IPS-18a (cell line): ENCODE measurements around the gene PTPRG.

Experiments used
- H3K27ac ChIP-seq: one replicate; pipeline ENCODE4 v1.5.1; 2013; ENCODE audit warnings: low read length
- H3K27me3 ChIP-seq: one replicate; pipeline ENCODE4 v1.6.1; 2013; ENCODE audit warnings: mild to moderate bottlenecking, low read length; ENCODE audit not compliant: control insufficient read depth, insufficient read depth
- H3K36me3 ChIP-seq: one replicate; pipeline ENCODE4 v1.6.1; 2013; ENCODE audit warnings: low read depth, low read length; ENCODE audit not compliant: control insufficient read depth
- H3K4me1 ChIP-seq: one replicate; pipeline ENCODE4 v1.6.1; 2013; ENCODE audit warnings: low read depth, low read length; ENCODE audit not compliant: control insufficient read depth
- H3K4me3 ChIP-seq: one replicate; pipeline ENCODE4 v1.5.1; 2013; ENCODE audit warnings: low read length
- H3K9ac ChIP-seq: one replicate; pipeline ENCODE4 v1.6.1; 2013; ENCODE audit warnings: mild to moderate bottlenecking, low read length, moderate library complexity
- H3K9me3 ChIP-seq: one replicate; pipeline ENCODE4 v1.6.1; 2013; ENCODE audit warnings: low read depth, low read length; ENCODE audit not compliant: control insufficient read depth

The PTPRG gene

DNA sequence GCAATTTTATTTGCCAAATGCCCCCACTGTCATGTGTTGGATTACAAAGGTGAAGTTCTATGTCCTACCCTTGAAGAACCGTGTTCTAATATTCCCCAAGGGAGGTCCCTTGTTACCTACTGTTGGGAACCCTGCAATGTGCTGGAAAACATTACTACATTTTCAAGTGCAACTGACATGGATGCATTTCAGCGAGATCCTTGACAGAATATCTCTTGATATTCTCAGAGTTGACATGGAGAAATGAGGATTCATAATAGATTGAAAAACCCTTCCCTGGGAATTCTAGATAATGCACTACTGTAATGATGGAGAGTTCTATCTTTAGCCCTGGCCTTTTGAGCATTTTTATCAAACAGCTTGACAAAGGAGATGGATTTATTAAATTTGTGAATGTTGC is 414.6 kb downstream of the PTPRG start:
- no peaks in the 10 kb centered on the region for H3K9me3 ChIP-seq
- H3K27ac ChIP-seq, result no peak overlapping the region

DNA sequence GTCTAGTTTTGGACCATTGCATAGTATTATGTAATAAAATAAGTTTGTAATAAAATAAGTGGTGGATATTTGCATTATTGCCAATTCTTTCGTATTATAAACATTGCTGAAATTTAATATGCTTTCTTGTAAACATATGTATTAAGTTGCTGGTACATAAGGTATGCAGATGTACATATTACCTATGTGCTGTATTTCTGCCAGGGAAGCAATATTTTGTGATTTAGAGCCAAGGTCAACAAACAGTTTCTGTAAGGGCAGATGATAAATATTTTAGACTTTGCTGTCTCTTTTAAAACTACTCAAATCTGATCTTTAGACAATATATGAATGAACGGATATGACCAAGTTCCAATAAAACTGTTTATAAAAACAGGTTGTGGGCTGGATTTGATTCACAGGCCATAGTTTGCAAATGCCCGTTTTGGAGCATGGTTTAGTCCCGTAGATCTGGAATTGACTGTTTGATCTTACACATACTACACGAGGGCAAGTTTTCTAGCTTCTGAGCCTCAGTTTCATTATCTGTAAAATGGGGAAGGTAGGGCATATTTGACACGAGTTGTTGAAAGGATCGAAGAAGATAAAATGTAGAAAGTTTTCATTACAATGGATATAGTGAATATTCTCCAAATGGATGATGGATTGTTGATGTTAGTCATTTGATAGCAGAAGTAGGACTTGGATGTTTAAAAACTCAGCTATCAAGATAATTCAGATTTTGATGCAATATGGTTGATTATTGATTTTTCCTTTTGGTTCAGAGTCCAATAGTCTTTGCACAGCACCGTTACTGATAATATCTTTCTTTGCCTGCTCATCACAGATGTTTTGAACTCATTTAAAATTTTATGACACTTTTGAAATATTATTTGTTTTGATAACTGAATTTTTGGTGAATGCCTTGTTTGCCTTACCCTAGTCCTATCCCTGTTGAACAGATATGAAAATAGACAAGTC is 417.4 kb downstream of the PTPRG start:
- H3K4me3 ChIP-seq, result no peak overlapping the region
- H3K9ac ChIP-seq, result no peak overlapping the region
- H3K27ac ChIP-seq, result no peak overlapping the region
- H3K36me3 ChIP-seq, result no peaks in the 10 kb centered on the region
- H3K9me3 ChIP-seq, result no peaks in the 10 kb centered on the region
- H3K4me1 ChIP-seq, result peaks cover 11% of the 10 kb centered on the region
- no peaks in the 10 kb centered on the region for H3K27me3 ChIP-seq

More for the DNA sequence above, 414.6 kb downstream of the PTPRG start:
- H3K4me1 ChIP-seq, result peaks cover 11% of the 10 kb centered on the region
- H3K9ac ChIP-seq, result no peak overlapping the region
- no peak overlapping the region for H3K4me3 ChIP-seq
- H3K36me3 ChIP-seq, result no peaks in the 10 kb centered on the region
- no peaks in the 10 kb centered on the region for H3K27me3 ChIP-seq

DNA sequence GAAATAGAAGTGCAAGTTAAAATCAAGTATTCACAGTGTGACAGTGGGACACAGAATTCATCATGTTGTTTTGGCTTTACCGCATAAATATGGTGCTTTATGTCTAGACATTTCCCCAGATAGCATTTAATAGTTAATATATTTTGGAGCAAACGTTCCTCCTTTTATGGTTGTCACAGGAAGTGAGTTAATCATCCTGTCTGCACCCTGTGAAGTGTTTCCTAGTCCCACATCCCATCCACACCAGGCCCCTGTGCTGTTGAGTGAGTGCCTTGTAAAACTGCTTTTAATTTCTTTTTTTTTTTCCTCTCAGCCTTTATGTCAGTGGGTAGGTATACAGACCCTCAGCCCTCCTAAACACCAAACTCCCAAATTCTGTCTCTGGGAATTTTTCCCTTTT is 418.3 kb downstream of the PTPRG start:
- H3K4me1 ChIP-seq, result peaks cover 11% of the 10 kb centered on the region
- no peak overlapping the region for H3K4me3 ChIP-seq
- H3K36me3 ChIP-seq, result no peaks in the 10 kb centered on the region
- H3K27ac ChIP-seq, result no peak overlapping the region
- H3K9ac ChIP-seq, result no peak overlapping the region
- no peaks in the 10 kb centered on the region for H3K27me3 ChIP-seq
- no peaks in the 10 kb centered on the region for H3K9me3 ChIP-seq

DNA sequence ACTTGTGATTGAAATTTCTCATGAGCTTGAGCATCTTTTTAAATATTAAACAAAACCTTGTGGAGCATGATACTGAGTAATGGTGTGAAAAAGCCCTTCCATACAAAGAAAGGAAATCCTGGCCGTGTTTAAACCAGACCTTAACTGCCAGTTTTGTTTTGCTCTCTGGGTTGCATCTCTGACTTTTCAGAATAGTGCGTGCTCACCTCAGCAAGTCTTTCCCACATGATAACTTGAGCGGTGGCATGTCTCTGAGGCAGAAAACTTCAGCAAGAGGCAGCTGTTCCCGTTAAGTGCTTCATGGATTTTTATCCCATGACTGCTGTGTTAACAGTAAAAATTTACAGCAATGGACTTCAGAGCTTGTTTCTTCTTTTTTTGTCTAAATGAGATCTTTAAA is 418.7 kb downstream of the PTPRG start:
- Histone ChIP-seq H3K27ac (no peak overlapping the region), H3K9me3 (no peaks in the 10 kb centered on the region), H3K27me3 (no peaks in the 10 kb centered on the region), H3K36me3 (no peaks in the 10 kb centered on the region), H3K4me1 (peaks cover 11% of the 10 kb centered on the region), H3K4me3 (no peak overlapping the region), H3K9ac (no peak overlapping the region)

DNA sequence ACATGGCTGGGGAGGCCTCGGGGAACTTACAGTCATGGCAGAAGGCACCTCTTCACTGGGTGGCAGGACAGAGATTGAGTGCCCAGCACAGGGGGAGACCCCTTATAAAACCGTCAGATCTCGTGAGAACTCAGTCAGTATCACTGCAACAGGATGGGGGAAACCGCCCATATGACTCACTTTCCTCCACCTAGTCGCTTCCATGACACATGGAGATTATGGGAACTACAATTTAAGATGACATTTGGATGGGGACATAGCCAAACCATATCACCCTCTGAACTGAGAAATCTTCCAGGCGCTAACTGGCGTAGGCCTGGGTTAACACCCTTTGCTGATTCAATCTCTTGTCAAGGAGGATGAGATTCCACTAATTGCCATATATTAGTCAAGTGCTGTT is 419.7 kb downstream of the PTPRG start:
- H3K9ac ChIP-seq, result no peak overlapping the region
- peaks cover 11% of the 10 kb centered on the region for H3K4me1 ChIP-seq
- H3K9me3 ChIP-seq, result no peaks in the 10 kb centered on the region
- H3K4me3 ChIP-seq, result no peak overlapping the region
- H3K27me3 ChIP-seq, result no peaks in the 10 kb centered on the region
- H3K36me3 ChIP-seq, result no peaks in the 10 kb centered on the region
- no peak overlapping the region for H3K27ac ChIP-seq

DNA sequence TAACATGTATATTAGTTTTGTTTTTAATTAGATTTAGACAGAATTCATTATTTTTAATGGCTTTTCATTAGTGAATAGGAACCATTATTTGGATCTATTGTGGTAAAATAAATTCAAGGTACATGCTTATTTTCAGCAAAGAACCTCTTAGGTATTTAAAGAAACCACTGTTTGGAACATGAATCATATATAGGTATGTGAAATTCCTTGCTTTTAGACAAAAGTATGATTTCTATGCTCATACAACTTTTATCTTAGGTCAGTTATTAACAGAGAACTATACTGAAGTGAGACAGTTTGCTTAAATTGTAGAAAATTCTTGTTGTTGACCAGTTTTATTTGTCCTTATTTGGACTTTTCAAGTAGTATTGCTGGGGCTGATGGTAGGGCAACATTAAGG is 422.1 kb downstream of the PTPRG start:
- H3K9ac ChIP-seq, result no peak overlapping the region
- peaks cover 11% of the 10 kb centered on the region for H3K4me1 ChIP-seq
- no peaks in the 10 kb centered on the region for H3K27me3 ChIP-seq
- no peak overlapping the region for H3K4me3 ChIP-seq
- H3K27ac ChIP-seq, result no peak overlapping the region
- no peaks in the 10 kb centered on the region for H3K36me3 ChIP-seq
- H3K9me3 ChIP-seq, result no peaks in the 10 kb centered on the region

DNA sequence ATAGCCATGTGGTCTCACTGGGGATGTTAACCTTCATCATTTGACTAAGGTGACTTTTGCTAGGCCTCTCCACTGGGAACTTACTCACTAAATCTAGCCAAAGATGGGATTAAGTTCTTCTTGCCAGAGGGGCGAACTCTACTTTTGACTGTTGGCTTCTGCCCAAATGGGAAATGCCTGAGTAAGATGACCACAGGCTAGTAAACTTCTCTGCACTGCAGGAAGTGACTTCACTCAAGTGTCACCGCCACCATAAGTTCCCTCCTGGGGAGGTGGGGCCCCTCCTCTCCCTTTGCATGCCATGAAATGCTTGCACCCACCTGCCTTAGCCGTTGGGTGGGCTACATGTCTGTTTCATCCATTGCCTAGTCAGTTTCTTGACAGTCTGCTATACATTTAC is 423.6 kb downstream of the PTPRG start:
- Histone ChIP-seq H3K27ac (no peak overlapping the region), H3K4me1 (peaks cover 3% of the 10 kb centered on the region), H3K4me3 (no peak overlapping the region), H3K9me3 (no peaks in the 10 kb centered on the region), H3K9ac (no peak overlapping the region), H3K36me3 (no peaks in the 10 kb centered on the region), H3K27me3 (no peaks in the 10 kb centered on the region)

DNA sequence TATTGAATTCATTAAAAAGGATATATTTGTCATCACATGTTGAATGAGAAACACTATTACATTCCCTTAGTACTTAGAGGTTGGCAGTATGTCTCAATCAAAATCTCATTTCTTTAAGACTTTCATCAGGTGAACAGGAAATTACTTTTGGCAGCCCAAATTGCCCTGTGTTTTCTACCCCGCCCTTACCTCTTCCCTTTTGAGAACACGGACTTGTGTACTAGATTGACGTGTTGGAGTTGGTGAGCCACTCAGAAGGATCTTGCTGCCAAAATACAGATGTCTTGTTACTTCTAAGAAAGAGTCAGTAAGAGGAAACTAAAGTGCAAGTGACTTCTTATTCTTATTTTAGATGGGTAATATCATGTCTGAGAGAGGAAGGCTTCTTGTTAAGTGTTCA is 425.1 kb downstream of the PTPRG start:
- Histone ChIP-seq H3K36me3 (no peaks in the 10 kb centered on the region), H3K9ac (no peak overlapping the region), H3K4me3 (no peak overlapping the region), H3K27ac (no peak overlapping the region), H3K4me1 (peaks cover 5% of the 10 kb centered on the region), H3K9me3 (no peaks in the 10 kb centered on the region), H3K27me3 (no peaks in the 10 kb centered on the region)

DNA sequence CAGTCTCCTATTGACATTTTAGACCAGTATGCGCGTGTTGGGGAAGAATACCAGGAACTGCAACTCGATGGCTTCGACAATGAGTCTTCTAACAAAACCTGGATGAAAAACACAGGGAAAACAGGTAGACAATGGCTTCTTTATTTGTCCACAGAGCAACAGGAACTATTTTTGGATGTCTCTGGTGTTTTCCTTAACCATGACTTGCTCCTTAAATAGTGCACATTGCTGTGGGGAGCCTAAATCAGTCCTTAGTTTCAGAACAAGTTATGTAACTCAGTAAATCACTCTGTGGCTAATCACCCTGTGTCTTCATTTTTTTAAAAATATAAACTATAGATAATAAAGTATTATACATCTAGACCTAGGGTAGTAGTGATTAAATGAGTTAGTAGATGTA is 428.3 kb downstream of the PTPRG start:
- H3K36me3 ChIP-seq, result no peaks in the 10 kb centered on the region
- H3K27me3 ChIP-seq, result no peaks in the 10 kb centered on the region
- no peaks in the 10 kb centered on the region for H3K9me3 ChIP-seq
- H3K4me1 ChIP-seq, result peaks cover 5% of the 10 kb centered on the region
- no peak overlapping the region for H3K4me3 ChIP-seq
- no peak overlapping the region for H3K9ac ChIP-seq
- H3K27ac ChIP-seq, result no peak overlapping the region

DNA sequence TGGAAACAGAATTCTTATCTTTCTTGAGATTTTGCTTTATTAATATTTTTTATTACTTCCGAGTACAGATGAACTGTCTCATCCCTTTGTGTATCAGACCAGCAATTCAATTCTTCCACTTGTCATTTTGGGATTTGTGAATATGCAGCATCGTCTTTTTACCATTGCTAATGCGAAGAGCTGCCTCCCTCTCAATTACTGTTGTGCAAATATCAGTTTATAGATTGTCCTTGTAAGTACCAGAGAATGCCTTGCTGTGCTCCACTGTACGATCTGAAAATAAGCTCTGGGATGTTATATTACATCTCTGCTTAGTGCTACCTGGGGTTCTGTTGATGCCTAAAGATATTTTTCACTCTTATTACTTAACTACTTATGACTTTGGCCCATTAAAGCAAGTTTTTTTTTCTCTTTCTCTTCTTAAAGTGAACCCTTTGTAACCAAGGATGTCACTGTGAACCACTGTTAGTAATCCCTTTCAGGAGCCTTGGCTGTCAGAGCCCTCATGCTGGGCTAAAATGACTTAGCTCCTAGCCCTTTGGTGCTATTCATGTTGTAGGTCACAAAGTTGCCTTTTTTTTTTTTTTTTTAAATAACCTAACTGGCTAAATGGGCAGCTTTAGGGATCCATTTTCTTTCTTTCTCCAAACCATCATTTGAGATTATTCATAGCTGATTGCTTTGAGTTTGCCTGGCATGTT is 429.1 kb downstream of the PTPRG start:
- Histone ChIP-seq H3K36me3 (no peaks in the 10 kb centered on the region), H3K27me3 (no peaks in the 10 kb centered on the region), H3K9ac (no peak overlapping the region), H3K4me3 (no peak overlapping the region), H3K9me3 (no peaks in the 10 kb centered on the region), H3K4me1 (peaks cover 5% of the 10 kb centered on the region), H3K27ac (no peak overlapping the region)

DNA sequence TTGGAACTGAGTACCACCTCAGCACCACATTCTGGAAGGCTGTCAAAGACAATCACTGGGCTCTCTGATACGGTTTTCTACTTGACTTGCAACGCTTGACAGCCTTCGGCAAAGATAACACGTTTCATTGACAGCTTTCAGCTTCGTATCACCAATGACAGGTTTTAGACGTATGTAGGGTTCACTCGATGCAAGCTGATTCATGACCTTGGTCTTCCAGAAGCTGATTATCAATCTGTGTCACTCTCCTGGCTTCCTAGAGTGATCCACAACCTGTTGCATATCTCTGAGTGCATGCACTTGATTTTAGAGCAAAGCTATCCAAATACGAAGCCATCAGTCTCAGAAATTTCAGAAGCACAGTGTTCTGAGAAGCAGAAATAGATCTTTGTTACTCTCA is 430.3 kb downstream of the PTPRG start:
- Histone ChIP-seq H3K36me3 (no peaks in the 10 kb centered on the region), H3K9me3 (no peaks in the 10 kb centered on the region), H3K4me3 (no peak overlapping the region), H3K4me1 (peaks cover 5% of the 10 kb centered on the region), H3K9ac (no peak overlapping the region), H3K27me3 (no peaks in the 10 kb centered on the region), H3K27ac (no peak overlapping the region)
